AG10803 (cell line): ENCODE measurements around the gene PIEZO1.

Experiments
- DNase-seq: peaks from one replicate; pipeline ENCODE4 v3.0.0; 2010; ENCODE audit warnings: low read depth
- H3K4me3 ChIP-seq: 2 replicates; pipeline ENCODE4 v1.5.1; 2011; ENCODE audit warnings: mild to moderate bottlenecking, low read length, control low read depth
- TF ChIP-seq, protein P1 (sequence below): conservative IDR thresholded peaks from 2 replicates; pipeline ENCODE4 v1.5.1; 2011; ENCODE audit warnings: mild to moderate bottlenecking, low read length, control low read depth, inconsistent platforms

Gene PIEZO1

DNA sequence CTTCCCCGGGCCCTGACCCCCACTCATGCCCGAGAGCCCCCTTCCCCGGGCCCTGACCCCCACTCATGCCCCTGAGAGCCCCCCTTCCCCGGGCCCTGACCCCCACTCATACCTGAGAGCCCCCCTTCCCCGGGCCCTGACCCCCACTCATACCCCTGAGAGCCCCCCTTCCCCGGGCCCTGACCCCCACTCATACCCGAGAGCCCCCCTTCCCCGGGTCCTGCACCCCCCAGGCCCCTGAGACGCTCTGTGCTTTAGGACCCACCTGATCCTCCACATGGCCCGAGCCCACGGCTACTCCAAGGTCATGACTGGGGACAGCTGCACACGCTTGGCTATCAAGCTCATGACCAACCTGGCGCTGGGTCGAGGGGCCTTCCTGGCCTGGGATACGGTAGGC, 72.0 kb downstream of the PIEZO1 start:
- TF ChIP-seq, protein P1, sequence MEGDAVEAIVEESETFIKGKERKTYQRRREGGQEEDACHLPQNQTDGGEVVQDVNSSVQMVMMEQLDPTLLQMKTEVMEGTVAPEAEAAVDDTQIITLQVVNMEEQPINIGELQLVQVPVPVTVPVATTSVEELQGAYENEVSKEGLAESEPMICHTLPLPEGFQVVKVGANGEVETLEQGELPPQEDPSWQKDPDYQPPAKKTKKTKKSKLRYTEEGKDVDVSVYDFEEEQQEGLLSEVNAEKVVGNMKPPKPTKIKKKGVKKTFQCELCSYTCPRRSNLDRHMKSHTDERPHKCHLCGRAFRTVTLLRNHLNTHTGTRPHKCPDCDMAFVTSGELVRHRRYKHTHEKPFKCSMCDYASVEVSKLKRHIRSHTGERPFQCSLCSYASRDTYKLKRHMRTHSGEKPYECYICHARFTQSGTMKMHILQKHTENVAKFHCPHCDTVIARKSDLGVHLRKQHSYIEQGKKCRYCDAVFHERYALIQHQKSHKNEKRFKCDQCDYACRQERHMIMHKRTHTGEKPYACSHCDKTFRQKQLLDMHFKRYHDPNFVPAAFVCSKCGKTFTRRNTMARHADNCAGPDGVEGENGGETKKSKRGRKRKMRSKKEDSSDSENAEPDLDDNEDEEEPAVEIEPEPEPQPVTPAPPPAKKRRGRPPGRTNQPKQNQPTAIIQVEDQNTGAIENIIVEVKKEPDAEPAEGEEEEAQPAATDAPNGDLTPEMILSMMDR, result no peak
- DNase-seq, result no peak
- H3K4me3 ChIP-seq, result no peak overlapping the region

DNA sequence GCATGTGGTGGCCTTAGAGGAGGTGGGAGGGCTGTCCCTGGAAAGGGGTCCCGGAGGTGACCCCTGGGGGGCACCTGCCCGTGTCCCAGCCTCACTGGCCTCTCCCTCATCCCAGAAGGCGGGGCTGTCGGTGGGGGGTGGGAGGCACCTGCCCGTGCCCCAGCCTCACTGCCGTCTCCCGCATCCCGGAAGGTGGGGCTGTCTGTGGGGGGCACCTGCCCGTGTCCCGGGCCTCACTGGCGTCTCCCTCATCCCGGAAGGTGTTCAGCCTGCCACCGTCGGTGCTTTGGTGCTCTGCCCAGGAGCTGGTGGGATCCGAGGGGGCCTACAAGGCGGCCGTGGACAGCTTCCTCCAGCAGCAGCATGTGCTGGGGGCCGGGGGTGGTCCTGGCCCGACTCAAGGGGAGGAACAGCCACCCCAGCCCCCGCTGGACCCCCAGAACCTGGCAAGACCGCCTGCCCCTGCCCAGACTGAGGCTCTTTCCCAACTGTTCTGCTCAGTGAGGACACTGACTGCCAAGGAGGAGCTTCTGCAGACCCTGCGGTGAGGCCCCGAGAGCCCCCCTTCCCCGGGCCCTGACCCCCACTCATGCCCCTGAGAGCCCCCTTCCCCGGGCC, 72.5 kb downstream of the PIEZO1 start:
- H3K4me3 ChIP-seq, result no peak overlapping the region
- TF ChIP-seq, protein P1, result no peak

DNA sequence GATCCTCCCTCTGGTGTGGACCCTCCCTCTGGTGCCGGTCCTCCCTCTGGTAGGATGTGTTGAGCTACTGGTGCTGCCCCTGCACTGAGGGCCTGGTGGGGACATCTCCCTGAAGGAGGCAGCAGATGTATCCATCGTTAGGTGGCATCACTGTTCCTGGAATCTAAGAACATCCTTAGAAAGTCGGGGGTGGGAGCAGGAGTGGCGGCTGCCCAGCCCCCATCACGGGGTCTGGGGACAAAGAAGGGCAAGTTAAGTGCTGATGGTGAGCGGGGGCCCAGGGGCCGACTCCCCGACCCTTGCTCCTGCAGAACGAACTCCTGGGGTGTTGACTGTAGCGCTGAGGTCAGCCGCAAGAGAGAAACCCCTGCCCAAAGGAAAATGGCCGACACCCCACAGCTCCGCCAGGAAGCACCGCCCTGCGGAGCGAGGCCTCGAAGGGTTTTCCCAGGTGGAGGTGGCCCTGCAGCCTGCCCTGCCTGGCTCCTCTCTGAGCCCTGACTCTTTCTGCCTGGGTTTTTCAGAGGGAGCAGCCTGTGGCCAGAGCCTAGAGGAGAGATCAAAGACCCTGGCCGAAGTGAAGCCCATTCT, 73.2 kb downstream of the PIEZO1 start:
- no peak for DNase-seq
- TF ChIP-seq, protein P1, result no peak
- H3K4me3 ChIP-seq, result no peak overlapping the region

More for the DNA sequence above, 72.5 kb downstream of the PIEZO1 start:
- no peak for DNase-seq

DNA sequence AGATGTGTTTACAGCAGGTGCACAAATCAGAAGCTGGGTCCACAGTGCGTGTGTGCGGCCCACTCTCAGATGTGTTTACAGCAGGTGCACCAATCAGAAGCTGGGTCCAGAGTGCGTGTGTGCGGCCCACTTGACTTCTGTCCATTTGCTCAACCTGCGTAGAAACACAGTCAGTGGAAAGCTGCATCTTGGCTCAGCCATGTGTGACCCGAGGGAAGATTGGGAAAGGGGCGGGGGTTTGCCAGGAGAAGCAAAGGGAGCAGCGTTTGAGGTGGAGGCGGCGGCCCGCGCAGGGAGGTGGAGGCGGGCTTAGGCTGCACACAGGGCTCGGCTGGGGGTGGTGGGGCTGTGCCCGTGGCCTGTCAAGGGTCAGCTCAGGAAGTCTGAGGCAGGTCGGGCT, 74.5 kb downstream of the PIEZO1 start:
- TF ChIP-seq, protein P1, result no peak
- DNase-seq, result no peak
- no peak overlapping the region for H3K4me3 ChIP-seq

DNA sequence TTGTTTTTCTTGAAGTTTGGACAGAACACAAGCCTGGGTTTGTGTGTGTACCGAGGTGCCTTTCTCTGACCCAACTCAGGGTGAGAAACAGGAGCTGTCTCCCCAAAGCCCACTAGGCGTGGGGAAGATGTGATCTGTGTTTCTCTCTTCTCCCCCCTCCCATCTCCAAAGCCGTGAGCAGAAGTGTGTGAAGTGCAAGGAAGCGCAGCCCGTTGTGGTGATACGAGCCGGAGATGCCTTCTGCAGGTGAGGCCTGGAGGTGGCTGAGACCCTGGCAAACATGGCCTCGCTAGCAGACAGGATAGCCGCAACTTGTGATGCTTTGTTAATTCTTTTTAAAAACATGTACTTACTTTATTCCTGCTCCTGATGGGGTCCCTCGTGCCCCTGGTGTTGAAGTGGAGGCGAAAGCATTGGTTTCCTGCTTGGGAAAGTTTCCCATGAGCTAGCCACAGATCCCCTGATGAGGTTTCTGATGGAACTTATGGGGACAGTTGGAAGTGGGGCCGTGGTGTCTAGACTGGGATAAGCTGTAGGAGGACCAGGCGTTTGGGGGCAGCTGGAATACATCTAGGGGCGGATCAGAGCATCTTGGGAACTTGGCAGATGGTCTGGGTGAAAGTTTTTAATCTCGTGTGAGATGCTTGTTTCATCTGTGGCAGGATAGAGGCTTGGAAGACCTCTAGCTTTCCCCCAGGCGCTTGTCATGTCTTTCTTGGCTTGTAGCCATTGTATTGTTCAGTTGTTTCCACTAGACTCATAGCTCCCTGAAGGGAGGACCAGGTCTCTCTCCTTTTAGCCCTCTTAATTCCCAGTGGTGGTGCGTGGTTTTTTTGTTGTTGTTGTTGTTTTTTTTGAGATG, 77.8 kb downstream of the PIEZO1 start:
- H3K4me3 ChIP-seq, result peak overlapping the region; percentile 96
- TF ChIP-seq, protein P1, result no peak
- no peak for DNase-seq

DNA sequence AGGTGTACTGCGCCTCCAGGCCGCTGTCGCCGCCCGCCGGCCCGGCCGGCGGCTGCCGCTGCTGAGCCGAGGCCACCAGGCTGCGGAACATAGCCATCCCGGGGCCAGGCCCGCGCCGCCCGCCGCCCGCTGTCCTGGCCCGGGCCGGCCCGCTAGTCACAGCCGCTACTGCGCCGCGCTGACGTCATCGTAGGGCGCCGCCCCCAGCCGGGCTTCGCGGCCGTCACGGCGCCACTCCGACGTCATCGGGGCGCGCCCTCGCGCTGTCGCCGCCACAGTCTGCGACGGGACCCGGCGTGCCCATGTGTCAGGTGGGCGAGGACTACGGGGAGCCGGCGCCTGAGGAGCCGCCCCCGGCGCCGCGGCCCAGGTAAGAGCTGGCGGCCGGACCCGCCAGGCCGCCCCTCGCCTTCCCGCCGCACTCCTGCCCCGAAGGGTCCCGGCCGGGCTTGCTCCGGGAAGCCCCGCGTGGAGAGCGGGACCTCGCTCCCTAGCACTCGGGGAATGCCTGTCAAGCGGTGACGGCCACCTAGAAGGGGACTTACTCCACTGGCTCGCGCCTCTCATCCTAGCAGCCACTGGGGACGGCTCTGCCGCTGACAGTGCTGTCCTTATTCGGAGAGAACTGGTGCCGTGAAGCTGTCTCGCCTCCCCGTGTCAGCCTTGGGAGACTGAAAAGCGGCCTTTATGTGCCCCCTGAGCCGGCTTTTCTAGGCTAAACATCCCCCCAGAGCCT, 78.6 kb downstream of the PIEZO1 start, which contains the start of the genes CTU2 and RNF166:
Gene CTU2, plus strand, starts transcription at position 275 of the 736 bp plus-strand sequence. Its CDS starts 28 bp downstream, at position 303.
Gene RNF166, minus strand, starts transcription at position 180 of the 736 bp plus-strand sequence. Its CDS starts 83 bp downstream, at position 97.
- TF ChIP-seq, protein P1, result no peak
- peak within 1 kb of the TSS; percentile 96 for H3K4me3 ChIP-seq
- peak; percentile 79 for DNase-seq
